Gastroesophageal sphincter (tissue), 2 donors: ENCODE data around the gene PROKR2.

Experiments
- POLR2A ChIP-seq, 2 donors: fragments of 450-650 bp; IDR thresholded peaks; one replicate each; pipeline ENCODE4 v1.6.1; 2017; ENCODE audit warnings: antibody characterized with exemption in 2 of 2, mild to moderate bottlenecking in 2 of 2, moderate library complexity in 1 of 2
- POLR2AphosphoS5 ChIP-seq: sonication (generic); formaldehyde crosslinking; IDR thresholded peaks from one replicate; pipeline ENCODE4 v1.6.1; 2017; ENCODE audit warnings: antibody characterized with exemption

DNA sequence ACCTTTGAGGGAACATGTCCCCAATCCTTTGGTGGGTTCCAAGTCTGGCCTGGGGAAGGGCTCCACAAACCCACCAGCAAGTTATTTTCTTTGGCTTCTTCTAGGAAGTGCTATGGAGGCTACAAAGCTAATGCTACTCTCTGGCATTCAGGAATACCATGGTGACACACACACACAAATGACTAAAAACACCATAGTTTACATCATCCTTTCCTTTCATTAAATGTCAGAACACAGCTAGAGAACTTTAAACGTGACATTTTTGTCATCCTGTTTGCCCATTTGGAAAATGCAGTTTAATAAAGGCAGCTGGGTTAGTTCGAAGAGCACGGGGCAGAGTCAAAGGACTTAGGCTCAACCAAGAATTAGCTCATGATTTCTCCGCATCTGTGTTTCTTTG, 40.2 kb upstream of the PROKR2 start:
- no peak for TF ChIP-seq POLR2AphosphoS5
- no peak for TF ChIP-seq POLR2A (IDR thresholded peaks at IDR 0.05)
